Measurements from ENCODE around the gene DCAF15.

The DCAF15 gene

DNA sequence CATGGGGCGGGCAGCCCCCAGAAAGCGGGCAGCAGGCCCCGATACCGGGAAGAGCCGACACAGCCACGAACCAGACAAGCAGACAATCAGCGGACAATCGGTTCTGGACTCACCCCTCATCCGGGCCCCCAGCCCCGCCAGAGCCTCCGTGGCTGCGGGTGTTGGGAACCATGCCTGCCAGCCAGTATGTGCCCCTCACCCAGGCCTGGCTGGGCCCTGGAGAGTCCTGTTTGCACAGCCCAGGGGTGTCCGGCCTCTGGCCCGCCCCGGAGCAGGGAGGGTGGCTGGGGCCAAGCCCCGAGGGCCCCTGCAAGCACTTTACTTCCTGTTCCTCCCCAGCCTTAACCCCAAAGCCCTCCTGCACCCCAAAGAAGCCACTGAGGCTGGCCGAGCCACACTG lies 21.9 kb upstream of the DCAF15 start:
- no peak for DNase-seq

- DNase-seq = no peak
Measured at GRCh38 chr19:13931391-13932148, 20.7 kb upstream of the DCAF15 start.

DNA sequence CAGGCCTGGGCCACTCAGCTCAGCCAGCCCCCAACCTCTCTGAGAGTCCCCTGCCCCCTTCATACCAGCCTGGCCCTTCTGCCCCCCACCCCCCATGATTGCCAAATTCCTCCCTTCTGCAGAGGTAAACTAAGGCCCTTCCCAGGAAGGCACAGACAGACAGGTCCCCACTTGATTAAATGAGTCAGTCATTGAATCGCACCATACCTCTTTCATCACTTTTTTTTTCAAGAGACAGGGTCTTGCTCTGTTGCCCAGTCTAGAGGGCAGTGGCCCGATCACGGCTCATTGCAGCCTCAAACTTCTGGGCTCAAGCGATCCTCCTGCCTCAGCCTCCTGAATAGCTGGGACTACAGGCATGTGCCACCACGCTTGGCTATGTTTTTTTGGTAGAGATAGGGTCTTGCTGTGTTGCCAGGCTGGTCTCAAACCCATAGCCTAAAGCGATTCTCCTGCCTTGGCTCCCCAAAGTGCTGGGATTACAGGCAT lies 20.1 kb upstream of the DCAF15 start:
- DNase-seq = no peak

GRCh38 chr19:13932911-13933393 lies 19.4 kb upstream of the DCAF15 start:
- DNase-seq = no peak

GRCh38 chr19:13934785-13935109 lies 17.6 kb upstream of the DCAF15 start:
- no peak for DNase-seq

- no peak for DNase-seq
Measured at GRCh38 chr19:13935765-13936510, 16.4 kb upstream of the DCAF15 start.

DNA sequence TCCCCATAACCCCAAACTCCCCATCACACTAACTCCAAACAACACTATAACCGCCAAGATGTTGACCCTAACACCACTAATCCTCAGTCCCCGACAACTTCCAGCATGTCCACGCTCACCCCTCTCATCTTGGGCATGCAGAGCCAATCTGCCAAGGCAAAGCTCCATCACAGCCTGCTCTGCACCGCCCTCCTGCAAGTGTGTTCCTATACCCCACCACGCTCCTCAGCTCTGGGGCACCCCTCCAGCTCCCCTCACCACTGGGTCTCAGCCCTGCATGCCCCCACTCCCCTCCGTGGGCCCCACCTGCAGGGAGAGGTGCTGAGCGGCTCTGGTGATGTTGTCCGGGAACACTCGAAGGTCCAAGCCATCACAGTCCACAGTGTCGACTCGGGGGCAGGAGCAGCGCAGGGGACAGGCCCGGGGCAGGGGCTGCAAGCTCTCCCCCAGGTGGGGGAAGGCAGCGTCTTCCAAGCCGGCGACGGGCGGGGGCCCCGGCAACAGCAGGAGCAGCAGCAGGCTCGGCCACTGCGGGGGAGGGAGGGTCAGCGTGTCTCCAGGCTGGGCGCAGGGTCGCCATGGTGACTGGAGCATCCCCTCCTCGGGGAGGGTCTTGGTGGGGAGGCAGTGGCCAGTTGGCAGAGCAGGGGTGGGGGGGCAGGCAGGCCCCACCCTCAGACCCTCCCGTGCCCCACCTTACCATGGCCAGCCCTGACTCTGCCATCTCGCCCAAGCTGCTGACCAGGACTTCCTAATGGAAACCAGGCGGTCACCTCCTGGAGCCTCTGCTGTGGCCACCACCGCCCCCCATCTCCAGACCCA lies 14.6 kb upstream of the DCAF15 start:
- DNase-seq = no peak

GRCh38 chr19:13938301-13939064 lies 13.8 kb upstream of the DCAF15 start, which contains the start of gene PODNL1:
Gene PODNL1, minus strand, starts transcription at chr19:13938417. Its CDS starts 236 bp downstream, at chr19:13938181.
- no peak for DNase-seq

DNA sequence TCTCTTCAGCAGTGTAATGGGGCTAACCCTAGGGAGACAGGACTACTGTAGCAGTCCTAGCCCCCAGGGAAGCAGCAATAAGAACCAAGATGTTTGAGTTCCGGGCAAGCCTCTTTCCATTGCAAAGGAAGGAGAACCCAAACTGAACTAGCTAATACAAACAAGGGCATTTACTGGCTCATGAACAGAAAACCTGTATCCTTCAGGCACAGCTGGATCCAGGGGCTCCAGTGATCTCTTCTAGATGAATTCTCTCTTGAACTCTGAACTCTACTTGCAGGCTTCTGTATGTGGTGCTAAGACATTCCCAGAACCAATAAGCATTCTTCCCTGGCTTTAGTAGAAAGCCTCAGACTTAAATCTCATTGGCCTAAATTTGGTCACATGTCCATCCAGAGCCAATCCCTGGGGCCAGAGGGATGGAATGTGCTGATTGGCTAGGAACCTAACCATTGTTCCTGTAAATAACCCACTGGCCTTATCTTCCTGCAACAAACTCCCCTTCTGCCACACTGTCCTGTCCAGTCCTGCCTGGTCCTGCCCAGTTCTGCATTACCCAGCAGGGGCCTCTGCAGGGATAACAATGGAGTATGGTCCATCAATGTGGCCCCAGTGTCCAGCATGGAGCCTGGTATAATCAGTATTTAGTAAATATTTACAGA lies 10.2 kb upstream of the DCAF15 start:
- DNase-seq = no peak

GRCh38 chr19:13946414-13946813 lies 5.9 kb upstream of the DCAF15 start:
- no peak for DNase-seq

- DNase-seq = no peak
Measured at GRCh38 chr19:13951043-13951442, 1.3 kb upstream of the DCAF15 start.

DNA sequence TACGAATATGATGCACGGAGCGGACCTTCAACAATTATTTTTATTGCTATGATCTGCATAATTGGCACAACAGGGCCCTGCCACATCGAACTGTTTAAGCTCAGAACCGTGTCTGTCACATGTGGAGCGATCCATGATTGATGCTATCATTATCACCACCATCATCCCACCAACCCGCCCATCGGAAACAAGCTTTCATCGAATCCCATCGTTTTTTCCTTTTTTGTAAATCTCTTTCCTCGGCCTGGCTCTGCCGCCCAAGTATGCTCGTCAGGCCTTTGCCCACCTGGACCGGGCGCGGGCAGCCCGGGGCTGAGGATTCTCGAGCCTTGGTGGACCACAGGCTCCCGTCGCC lies 533 bp upstream of the DCAF15 start:
- no peak for DNase-seq

GRCh38 chr19:13952931-13953531 lies 722 bp downstream of the DCAF15 start:
- DNase-seq = no peak

GRCh38 chr19:13954185-13954584 lies 1.9 kb downstream of the DCAF15 start:
- DNase-seq = no peak

DNA sequence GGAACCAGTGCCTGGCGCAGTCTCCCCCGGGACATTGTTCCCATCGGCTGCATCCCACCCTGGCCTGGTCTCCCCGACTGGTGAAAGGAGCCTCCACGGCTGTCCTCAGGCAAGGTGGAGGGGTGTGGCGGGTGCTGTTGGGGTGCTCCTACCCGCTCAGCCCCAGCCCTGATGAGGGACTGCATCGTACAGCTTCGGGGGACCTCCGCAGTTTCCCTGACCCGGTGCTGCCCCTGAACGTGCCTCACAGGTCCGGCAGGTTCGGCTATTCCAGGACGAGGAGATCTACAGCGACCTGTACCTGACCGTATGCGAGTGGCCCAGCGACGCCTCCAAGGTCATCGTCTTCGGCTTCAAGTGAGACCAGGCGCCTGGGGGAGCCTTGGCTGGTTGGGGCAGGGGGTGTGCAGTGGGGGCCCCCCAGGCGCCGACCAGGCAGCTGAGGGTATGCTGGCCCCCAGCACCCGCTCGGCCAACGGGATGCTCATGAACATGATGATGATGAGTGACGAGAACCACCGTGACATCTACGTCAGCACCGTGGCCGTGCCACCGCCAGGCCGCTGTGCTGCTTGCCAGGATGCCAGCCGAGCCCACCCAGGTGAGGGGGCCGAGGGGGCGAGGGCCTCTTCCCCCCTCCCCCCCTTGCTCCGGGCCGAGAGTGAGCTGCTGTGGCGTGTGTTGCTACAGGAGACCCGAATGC lies 3.5 kb downstream of the DCAF15 start:
- no peak for DNase-seq

DNA sequence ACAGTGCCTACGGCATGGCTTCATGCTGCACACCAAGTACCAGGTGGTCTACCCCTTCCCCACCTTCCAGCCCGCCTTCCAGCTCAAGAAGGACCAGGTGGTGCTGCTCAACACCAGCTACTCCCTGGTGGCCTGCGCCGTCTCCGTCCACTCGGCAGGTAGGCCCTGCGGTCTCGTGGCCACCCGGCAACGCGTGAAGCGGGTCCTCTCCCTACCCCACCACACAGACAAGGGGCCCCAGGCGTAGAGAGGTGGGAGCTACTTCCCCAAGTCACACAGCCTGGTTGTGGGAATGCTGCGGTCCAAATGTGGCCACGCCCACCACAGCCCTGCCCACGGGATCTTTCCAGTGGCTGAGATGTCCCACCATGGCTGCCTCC lies 4.0 kb downstream of the DCAF15 start:
- no peak for DNase-seq

GRCh38 chr19:13957051-13957450 lies 4.7 kb downstream of the DCAF15 start:
- no peak for DNase-seq

- no peak for DNase-seq
Measured at GRCh38 chr19:13958043-13958442, 5.7 kb downstream of the DCAF15 start.

DNA sequence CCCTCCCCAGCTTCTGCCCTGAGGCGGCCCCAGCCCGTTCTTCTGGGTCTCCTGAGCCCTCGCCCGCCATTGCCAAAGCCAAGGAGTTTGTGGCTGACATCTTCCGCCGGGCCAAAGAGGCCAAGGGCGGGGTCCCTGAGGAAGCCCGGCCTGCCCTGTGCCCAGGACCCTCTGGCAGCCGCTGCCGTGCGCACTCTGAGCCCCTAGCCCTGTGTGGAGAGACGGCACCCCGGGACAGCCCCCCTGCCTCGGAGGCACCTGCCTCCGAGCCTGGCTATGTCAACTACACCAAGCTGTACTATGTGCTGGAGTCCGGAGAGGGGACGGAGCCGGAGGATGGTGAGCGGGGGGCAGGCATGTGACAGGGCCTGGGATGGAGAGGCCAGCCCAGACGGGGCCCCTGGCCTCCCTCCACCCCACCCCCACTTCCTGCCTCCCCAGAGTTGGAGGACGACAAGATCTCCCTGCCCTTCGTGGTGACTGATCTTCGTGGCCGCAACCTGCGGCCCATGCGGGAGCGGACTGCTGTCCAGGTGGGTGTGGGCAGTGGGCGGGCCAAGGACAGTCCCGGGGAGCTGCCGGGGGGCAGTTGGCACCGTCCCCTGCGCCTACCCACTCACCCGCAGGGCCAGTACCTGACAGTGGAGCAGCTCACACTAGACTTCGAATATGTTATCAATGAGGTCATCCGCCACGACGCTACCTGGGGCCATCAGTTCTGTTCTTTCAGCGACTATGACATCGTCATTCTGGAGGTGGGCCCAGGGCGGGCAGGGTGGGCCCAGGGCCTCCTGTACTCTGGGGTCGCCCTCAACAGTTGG lies 7.0 kb downstream of the DCAF15 start:
- DNase-seq = no peak
